ENCODE results near the gene FGFBP1.
A peak's percentile ranks its signal among the peaks of the same experiment; 100 is the strongest.

The FGFBP1 gene

DNA sequence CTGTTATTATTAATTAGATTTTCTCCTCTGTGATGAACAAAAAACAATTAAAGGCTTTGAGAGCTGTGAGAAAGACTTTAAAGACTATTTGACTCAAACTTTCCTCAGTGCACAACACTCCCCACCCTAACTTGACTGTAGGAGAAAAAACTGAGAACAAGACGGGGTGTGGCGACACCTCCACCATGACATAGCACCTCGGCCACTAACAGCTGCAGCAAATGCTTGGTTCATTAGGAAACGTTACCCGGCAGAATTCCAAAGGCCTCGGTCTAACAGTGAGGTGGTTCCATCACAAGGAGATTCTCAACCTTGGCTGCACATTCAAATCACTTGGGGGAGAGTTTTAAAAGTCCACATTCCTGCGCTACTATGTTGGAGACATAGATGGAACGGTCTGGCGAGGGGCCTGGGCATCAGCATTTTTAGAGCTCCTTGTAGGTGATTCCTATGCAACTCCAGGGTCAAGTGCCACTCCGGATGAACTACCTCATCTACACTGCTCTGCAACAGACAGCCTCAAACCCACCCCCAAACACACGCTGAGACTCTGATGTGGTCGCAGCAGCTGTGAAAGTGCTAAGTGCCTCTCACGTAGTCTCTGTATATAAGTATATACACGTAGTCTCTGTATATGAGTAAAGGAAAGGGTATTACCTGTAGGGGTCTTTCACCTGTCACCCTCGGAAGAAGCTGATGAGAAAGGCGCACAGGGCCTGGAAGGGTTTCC, 23.4 kb upstream of the FGFBP1 start:
- TF ChIP-seq ZFX (IDR thresholded peaks at IDR 0.05) = no peak
- TF ChIP-seq, protein P1, sequence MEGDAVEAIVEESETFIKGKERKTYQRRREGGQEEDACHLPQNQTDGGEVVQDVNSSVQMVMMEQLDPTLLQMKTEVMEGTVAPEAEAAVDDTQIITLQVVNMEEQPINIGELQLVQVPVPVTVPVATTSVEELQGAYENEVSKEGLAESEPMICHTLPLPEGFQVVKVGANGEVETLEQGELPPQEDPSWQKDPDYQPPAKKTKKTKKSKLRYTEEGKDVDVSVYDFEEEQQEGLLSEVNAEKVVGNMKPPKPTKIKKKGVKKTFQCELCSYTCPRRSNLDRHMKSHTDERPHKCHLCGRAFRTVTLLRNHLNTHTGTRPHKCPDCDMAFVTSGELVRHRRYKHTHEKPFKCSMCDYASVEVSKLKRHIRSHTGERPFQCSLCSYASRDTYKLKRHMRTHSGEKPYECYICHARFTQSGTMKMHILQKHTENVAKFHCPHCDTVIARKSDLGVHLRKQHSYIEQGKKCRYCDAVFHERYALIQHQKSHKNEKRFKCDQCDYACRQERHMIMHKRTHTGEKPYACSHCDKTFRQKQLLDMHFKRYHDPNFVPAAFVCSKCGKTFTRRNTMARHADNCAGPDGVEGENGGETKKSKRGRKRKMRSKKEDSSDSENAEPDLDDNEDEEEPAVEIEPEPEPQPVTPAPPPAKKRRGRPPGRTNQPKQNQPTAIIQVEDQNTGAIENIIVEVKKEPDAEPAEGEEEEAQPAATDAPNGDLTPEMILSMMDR (conservative IDR thresholded peaks at IDR 0.05) = no peak
- H3K27ac ChIP-seq = no peak overlapping the region

DNA sequence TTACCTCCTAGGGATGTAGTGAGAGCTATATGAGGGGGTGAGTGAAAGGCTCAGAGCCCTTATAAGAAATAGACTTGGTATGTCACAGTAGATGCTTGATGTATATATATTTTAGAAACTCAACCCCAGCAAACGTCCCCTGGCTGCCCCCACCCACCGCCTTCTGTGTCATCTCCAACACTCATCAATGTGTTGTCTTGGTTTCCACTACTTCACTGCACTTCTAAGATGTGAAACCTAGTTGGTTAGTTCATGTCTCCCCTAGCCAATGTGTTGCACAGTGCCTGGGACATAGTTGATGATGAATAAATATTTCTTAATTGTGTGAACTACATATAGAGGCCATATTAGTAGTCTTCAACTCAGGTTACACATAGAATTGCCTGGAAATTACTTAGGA, 20.0 kb upstream of the FGFBP1 start:
- no peak for TF ChIP-seq ZFX (IDR thresholded peaks at IDR 0.05)
- TF ChIP-seq, protein P1 (conservative IDR thresholded peaks at IDR 0.05) = no peak

DNA sequence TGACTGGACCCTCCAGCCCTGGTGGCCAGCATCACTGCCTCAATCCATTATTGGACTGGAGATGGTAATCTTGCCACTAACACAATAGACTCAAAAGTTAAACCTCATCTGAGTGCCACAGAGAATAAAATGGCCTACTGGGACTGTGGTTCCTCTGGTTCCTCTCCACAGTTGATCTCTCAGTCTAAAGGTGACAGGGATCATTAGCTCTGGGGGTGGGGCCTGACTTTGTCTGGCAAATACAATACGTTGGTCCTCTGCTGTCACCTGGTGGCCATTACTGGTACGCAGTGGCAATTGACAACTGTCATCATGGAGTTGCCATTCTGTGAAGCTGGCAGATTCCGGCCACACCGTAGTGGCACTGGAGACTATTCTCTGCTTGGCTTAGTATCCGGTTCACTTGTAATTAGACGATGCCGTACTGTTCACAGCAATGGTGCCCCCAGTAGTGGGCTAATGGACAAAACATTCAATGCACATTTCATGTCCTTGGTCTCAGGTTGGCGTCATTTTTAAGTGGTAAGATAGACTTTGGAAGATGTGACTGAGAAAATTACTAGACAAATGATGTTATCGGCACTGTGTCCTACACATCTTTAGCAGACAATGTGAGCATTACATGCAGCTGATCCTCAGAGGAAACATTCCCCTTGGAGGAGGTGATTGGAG, 17.8 kb upstream of the FGFBP1 start:
- no peak overlapping the region for H3K27ac ChIP-seq

More for the DNA sequence above, 20.0 kb upstream of the FGFBP1 start:
- H3K27ac ChIP-seq = no peak overlapping the region

DNA sequence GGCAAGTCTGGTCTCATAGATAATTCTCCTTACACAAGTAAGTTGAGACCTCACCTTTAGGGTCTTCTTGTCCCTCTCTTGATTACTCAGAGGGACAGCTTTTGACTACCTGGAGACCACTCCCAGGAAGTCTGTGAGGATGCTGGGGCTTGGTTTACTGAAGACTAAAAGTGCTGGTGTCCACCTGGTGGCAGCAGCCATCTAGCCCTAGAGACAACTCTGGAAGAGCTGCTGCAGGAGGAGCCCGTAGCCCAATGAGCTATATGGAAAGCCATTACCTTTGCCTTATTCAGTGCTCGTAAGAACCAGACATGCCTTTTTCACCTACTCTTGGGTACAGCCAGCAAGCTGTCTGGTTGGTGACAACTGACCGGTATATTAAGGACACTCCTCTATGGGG, 17.1 kb upstream of the FGFBP1 start:
- TF ChIP-seq, protein P1 (conservative IDR thresholded peaks at IDR 0.05) = no peak
- TF ChIP-seq ZFX (IDR thresholded peaks at IDR 0.05) = no peak
- H3K27ac ChIP-seq = no peak overlapping the region

More for the DNA sequence above, 17.8 kb upstream of the FGFBP1 start:
- no peak for TF ChIP-seq ZFX (IDR thresholded peaks at IDR 0.05)
- TF ChIP-seq, protein P1 (conservative IDR thresholded peaks at IDR 0.05) = peak; percentile 91

DNA sequence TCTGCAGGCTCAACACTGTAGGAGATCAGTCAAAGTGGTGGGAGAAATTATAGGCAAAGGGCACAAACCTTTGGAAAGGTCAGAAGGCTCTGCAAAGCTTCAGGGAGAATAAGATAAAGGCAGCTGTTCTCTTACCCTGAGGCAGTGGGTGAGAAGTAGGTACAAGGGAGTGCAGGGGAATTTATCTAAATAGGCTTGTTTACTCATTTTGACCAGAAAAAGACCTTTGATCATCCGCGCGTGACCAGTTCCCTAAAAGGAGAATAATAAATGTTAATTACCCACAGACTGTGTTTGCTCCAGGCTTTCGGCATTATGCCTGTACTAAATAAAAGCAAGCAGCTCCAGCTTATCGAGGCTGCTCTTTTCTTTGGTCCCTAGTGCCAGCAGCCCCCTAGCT, 15.1 kb upstream of the FGFBP1 start:
- no peak overlapping the region for H3K27ac ChIP-seq
- TF ChIP-seq ZFX (IDR thresholded peaks at IDR 0.05) = no peak
- TF ChIP-seq, protein P1 (conservative IDR thresholded peaks at IDR 0.05) = no peak

DNA sequence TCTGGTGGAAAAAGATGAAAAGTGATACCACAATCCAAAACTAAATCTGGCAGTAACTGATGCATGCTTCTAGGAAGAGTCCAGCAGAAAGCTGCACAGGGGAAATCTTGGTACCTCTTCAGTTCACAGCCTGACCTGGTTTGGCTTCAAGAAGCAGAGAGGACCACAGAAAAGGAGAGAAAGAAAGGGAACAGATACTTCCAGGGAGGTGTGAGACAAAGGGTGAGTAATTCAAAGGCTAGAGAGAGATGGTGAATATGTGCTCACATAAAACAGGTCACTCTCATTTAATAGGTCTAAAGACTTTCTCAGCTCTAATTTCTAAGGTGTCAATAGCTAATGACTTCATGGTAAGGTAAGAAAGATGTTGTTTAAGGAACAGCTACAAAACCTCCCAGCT, 13.2 kb upstream of the FGFBP1 start:
- TF ChIP-seq, protein P1 (conservative IDR thresholded peaks at IDR 0.05) = no peak
- no peak for TF ChIP-seq ZFX (IDR thresholded peaks at IDR 0.05)
- no peak overlapping the region for H3K27ac ChIP-seq

DNA sequence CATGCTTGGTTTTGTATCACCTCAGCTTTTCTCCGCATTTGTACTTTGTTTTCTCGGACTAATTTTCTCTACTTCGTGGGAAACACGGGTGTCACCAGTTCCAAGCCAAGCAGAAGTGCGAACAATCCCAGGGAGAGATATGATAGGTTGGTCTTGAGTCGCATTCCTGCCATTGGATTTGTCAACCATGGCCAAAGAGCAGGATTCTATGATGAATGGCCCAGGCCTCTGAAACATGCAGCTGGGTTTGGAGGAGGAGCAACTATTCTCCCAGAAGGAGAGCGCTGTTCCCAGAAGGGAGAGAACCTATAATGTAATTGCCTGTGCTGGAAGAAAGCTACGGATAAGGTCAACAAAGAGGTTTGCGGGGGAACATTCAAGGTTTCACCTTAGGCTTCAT, 10.3 kb upstream of the FGFBP1 start:
- TF ChIP-seq, protein P1 (conservative IDR thresholded peaks at IDR 0.05) = no peak
- no peak for TF ChIP-seq ZFX (IDR thresholded peaks at IDR 0.05)
- no peak overlapping the region for H3K27ac ChIP-seq
